Cardiac fibroblast (primary cell): ENCODE data around the gene GSE1.

Experiments
- DNase-seq, 2 donors: peaks; one replicate each; pipeline versions ENCODE4 v3.0.0 to v3.0.0-alpha.2; 2010; ENCODE audit warnings: low read depth in 2 of 2
- H3K4me3 ChIP-seq, 2 donors: replicated peaks in 1 of 2; 1 replicate in 1 of 2; 2 replicates in 1 of 2; pipeline ENCODE4 v1.5.1; 2011; ENCODE audit warnings: low read depth in 2 of 2, low read length in 2 of 2, mild to moderate bottlenecking in 2 of 2, moderate library complexity in 1 of 2
- TF ChIP-seq, protein P1 (sequence below): IDR thresholded peaks from one replicate; pipeline ENCODE4 v1.5.1; 2011; ENCODE audit warnings: low read depth, mild to moderate bottlenecking, low read length, inconsistent platforms

The GSE1 gene

DNA sequence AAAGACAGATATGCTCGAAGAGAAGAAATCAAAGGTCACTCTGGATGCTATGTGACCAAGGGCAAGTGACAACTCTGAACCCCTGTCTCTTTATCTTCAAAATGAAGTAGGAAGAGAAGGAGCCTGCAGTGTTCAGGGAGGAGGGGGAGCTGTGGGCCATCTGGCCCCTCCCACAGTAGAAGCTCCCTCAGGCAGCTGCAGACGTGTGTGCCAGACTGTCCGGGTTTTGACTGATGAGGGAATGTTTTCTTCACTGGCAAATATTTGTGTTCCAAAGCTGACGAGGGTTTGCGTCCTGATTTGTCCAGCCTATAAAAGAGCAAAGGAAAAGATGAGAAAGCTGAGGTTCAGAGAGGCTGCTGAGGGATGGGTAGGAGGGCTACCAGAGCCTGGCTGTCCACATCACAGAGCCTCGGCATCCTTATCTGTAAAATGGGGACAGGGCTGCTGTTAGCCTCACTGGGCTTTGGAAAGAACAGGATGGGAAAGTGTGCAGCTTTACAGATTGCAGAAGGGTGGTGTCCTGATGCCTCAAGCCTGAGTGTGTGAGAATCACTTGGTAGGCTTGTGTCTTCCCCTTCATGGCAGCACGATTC lies 77.4 kb downstream of the GSE1 start:
- TF ChIP-seq, protein P1, sequence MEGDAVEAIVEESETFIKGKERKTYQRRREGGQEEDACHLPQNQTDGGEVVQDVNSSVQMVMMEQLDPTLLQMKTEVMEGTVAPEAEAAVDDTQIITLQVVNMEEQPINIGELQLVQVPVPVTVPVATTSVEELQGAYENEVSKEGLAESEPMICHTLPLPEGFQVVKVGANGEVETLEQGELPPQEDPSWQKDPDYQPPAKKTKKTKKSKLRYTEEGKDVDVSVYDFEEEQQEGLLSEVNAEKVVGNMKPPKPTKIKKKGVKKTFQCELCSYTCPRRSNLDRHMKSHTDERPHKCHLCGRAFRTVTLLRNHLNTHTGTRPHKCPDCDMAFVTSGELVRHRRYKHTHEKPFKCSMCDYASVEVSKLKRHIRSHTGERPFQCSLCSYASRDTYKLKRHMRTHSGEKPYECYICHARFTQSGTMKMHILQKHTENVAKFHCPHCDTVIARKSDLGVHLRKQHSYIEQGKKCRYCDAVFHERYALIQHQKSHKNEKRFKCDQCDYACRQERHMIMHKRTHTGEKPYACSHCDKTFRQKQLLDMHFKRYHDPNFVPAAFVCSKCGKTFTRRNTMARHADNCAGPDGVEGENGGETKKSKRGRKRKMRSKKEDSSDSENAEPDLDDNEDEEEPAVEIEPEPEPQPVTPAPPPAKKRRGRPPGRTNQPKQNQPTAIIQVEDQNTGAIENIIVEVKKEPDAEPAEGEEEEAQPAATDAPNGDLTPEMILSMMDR, result no peak

DNA sequence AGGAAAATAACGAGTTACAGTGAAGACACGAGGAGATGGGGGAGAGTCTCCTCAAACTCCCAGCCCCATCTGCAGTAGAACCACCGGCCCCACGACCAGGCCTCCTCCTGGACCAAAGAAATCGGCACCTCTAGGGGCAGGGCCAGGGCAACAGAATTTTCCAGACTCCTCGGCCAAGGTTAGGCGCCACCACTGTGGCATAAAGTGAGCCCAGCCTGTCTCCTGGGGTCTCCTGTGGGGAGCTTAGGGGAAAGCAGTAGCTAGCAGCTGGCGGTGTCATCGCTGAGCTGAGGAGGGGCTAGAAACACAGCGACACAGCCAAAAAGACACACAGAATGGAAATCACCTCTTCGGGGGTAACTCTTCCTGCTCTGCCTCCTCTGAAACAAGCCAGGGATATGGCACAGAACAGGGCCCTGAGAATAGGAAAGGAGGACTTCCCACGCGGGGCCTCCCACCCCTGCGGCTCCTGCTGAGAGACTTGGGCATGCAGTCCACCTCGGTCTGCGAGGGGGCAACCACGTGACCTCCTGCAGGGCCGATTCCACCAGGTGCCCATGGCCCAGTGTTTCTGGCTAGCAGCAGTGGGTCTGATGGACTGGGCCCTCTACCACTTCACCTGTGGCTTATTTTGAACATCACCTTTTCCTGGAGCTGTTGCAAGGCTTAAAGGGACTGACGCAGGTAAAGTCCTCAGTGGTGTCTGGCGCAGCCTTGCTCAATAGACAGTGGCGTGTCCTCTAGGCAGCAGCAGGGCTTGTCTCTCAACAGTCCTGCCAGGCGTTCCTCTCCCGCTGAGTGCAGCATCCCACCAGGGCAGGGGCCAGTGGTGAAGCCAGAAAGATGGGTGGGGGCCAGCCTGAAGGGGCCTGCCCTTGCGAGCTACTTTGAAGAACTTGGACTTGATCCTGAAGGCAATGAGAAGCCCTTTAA lies 82.3 kb downstream of the GSE1 start:
- H3K4me3 ChIP-seq, result no peak overlapping the region
- TF ChIP-seq, protein P1, result no peak
- DNase-seq, result no peak

More for the DNA sequence above, 77.4 kb downstream of the GSE1 start:
- DNase-seq, result peak in 1 of 2 donors; percentile 11
- no peak overlapping the region for H3K4me3 ChIP-seq

DNA sequence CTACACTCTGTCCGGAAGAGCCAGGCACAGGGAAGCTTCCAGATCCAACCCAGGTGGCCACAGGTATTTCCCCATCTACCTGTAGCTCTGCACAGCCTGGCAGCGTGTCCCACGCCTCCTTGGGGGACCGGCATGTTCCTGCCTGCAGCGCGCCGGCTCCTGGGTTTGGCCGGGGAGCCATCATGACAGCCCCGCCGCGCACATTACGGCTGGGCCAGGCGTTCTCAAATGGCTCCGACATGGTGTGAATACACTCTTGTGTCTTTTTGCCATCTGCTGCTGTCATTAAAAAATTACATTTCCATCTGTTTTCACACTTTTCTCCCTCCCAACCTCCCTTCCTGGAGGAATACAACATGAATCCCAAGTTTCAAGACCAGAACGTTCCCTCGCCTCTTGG lies 83.7 kb downstream of the GSE1 start:
- TF ChIP-seq, protein P1, result no peak
- DNase-seq, result no peak
- H3K4me3 ChIP-seq, result no peak overlapping the region

DNA sequence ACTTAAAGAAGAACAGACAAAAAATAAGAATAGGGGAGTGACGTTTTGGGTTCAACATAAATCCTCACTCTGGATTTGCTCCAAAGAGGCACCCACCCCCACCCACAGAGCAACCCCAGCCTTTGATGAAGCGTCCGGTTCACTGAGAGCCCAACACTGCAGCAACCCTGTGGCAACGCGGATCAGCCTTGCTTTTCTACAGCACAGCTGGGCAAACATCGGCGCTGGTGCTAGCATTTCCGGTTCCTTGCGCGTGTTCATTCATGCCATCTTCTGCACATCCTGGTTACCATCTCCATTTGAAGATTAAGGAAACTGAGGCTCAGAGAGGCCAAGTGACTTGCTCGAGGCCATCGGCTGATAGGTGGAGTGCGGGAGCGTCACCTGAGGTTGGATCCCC lies 84.3 kb downstream of the GSE1 start:
- no peak overlapping the region for H3K4me3 ChIP-seq
- TF ChIP-seq, protein P1, result no peak
- DNase-seq, result no peak

DNA sequence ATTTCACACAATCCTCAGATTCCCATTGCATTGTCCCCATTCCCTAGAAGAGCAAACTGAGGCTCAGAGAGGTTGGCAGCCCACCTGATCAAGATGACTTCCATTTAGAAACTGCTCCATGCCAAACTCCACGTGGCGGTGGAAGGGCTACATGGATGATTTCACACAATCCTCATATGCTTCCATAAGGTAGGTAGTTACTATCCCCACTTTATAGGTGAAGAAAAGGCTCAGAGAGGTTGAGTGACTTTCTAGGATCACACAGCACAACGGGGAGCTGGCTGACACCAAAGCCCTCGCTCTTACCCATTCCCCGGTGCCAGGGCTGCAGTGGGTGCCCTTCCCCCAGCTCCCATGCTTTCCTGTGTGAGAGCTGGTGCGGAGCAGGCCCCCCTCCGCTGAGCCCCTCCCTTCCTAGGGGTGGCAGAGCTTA lies 85.4 kb downstream of the GSE1 start:
- TF ChIP-seq, protein P1, result no peak

DNA sequence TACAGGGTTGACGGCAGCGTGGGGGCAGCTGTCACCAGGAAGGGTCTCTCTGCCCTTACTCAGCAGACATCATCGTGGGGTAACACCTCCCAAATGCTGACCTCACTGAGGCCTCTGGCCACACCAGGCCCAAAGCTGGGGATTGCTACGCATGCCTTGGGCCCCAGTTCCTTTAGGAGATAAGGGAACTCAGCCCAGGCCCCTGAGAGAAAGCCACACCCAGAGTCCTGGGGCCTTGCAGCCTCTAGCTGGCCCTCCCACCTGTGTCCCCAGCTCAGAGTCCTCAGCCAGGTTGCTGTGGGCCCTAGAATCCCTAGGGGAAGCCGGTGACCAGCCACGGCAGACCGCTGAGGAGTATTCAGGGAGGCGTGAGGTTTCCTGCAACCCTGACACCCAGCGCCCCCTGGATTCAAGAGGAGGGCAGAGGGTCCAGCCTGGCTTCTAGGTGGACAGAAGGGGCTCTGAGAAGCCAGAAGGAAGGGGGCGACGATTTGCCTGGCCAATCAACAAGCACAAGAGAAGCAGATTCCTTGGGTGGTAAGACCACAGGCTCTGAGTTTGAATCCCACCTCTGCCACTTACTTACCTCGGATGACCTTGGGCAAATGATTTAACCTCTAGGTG lies 85.9 kb downstream of the GSE1 start:
- TF ChIP-seq, protein P1, result no peak
- no peak for DNase-seq
- H3K4me3 ChIP-seq, result no peak overlapping the region

More for the DNA sequence above, 85.4 kb downstream of the GSE1 start:
- DNase-seq, result no peak
- H3K4me3 ChIP-seq, result no peak overlapping the region
